A549 (cell line): ENCODE data around the gene LENG1.

Source experiments
- CHD2 ChIP-seq: fragments of 150-350 bp; IDR thresholded peaks from 2 replicates; pipeline ENCODE4 v1.6.1; 2014; ENCODE audit warnings: low read length; ENCODE audit not compliant: partially characterized antibody
- CHD4 ChIP-seq: fragments of 200-600 bp; sonication (generic); IDR thresholded peaks from 2 replicates; pipeline ENCODE4 v1.6.1; 2016; ENCODE audit warnings: antibody characterized with exemption, mild to moderate bottlenecking, borderline replicate concordance
- CTCF ChIP-seq: fragments of >200 bp; sonication (Bioruptor Twin); formaldehyde crosslinking; IDR thresholded peaks from 3 replicates; pipeline ENCODE4 v1.5.1; 2016
- HDAC2 ChIP-seq: fragments of 200-600 bp; sonication (generic); IDR thresholded peaks from 2 replicates; pipeline ENCODE4 v1.6.1; 2016
- JUN ChIP-seq, 2 experiments: fragments of >200 bp; sonication (Bioruptor Twin); formaldehyde crosslinking; IDR thresholded peaks; 2 replicates in 1 of 2; 3 replicates in 1 of 2; pipeline ENCODE4 v1.6.1; 2016 to 2017
- KDM1A ChIP-seq: fragments of 200-600 bp; sonication (generic); IDR thresholded peaks from 2 replicates; pipeline ENCODE4 v1.6.1; 2016; ENCODE audit warnings: low read depth, mild to moderate bottlenecking
- RARB ChIP-seq: fragments of 250-450 bp; sonication (Bioruptor Pico); IDR thresholded peaks from 2 replicates; pipeline ENCODE4 v1.8.0; 2021; ENCODE audit warnings: mild to moderate bottlenecking, moderate library complexity

DNA sequence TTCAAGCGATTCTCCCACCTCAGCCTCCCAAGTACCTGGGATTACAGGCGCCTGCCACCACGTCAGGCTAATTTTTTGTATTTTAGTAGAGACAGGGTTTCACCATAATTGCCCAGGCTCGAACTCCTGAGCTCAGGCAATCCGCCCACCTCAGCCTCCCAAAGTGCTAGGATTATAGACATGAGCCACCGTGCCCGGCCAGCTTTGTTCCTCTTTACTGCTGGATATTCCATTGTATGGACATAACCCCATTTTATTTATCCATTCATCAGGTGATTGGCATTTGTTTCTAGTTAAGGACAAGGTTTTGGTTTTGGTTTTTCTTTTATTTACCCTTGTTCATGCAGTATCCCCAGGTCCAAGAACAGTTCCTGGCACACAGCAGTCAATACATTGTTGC, 37.0 kb upstream of the LENG1 start:
- no peak for TF ChIP-seq CHD2
- TF ChIP-seq CTCF = no peak
- TF ChIP-seq KDM1A = no peak
- TF ChIP-seq RARB (CRISPR knock-in tag) = no peak
- no peak for TF ChIP-seq HDAC2
- TF ChIP-seq JUN (IDR thresholded peaks at IDR 0.05) = no peak
- TF ChIP-seq CHD4 = no peak
